ENCODE data around the gene ARHGEF3. TPM values are rescaled to one million over a fixed set of nuclear protein-coding genes. Genes with fewer than 3 reads are reported as not detected.

Gene ARHGEF3
- total RNA-seq, 1 experiment from 2014 or later: 4.4 TPM

DNA sequence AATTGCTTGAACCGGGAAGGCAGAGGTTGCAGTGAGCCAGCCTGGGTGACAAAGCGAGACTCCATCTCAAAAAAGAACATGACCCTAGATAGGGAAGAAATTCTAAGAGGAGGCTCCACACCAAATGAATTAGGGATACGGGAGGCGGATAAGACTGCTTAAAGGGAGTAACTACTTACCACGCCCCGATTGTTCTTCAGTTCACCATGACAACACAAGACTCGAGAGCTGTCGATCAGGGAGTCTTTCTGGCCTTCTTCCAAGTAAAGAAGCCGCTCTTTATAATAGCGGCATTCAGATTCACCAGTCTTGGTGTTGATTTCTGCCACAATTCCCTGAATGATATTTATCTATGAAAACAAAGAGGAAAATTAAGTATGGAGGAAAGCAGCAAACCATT, 64.7 kb downstream of the ARHGEF3 start:
- no peaks in the 10 kb centered on the region for H3K79me1 ChIP-seq (ENCODE audit: insufficient read depth, low read depth, low read length, poor library complexity, severe bottlenecking)
- H2BK5ac ChIP-seq (ENCODE audit: insufficient read length, low read length): no peak overlapping the region
- H4K20me1 ChIP-seq (ENCODE audit: control insufficient read depth, insufficient read depth, insufficient read length): no peaks in the 10 kb centered on the region
- Mint-ChIP-seq H3K9me3 (no peaks in the 10 kb centered on the region), H3K27ac (no peak overlapping the region), H3K36me3 (ENCODE audit: insufficient read depth in 1 of 3, low read depth in 3 of 3) (peaks cover 0 to 1% (median 0%) of the 10 kb centered on the region in 3 experiments; a peak in 3 of 7 replicates), H3K27me3 (ENCODE audit: low read depth) (no peaks in the 10 kb centered on the region), H3K4me3 (no peak overlapping the region), H3K4me1 (peaks cover 2 to 3% of the 10 kb centered on the region in 2 experiments)
- no peak overlapping the region for H2AFZ ChIP-seq (ENCODE audit: low read length)
- no peak overlapping the region for H3K27ac ChIP-seq (ENCODE audit: insufficient read length, low read depth, low read length)
- H3K14ac ChIP-seq (ENCODE audit: insufficient read depth, low read length): no peak overlapping the region
- no peaks in the 10 kb centered on the region for H3K79me2 ChIP-seq (ENCODE audit: insufficient read depth, low read length)
- H2BK15ac ChIP-seq (ENCODE audit: low read depth, low read length): no peak overlapping the region
- no peak overlapping the region for H2BK12ac ChIP-seq (ENCODE audit: insufficient read length, low read depth, low read length)
- H3K18ac ChIP-seq (ENCODE audit: insufficient read length, low read depth, low read length): no peak overlapping the region
- H3K9ac ChIP-seq (ENCODE audit: extremely low read depth, insufficient read length, low read length): no peak overlapping the region
- no peak overlapping the region for H3K56ac ChIP-seq (ENCODE audit: insufficient read length, low read depth, low read length)
- H4K8ac ChIP-seq (replicated peaks; ENCODE audit: insufficient read length, low read depth, low read length): no peak overlapping the region
- no peaks in the 10 kb centered on the region; the same call in 1 of the 2 replicates for H3K4me1 ChIP-seq (ENCODE audit: insufficient read depth, low read length)
- H3K4ac ChIP-seq (ENCODE audit: low read depth, low read length): no peak overlapping the region
- no peak overlapping the region for H4K91ac ChIP-seq (ENCODE audit: insufficient read length, low read depth, low read length)
- no peak overlapping the region for H3K4me2 ChIP-seq (ENCODE audit: insufficient read depth, insufficient read length, low read length)
- H3K27me3 ChIP-seq (ENCODE audit: insufficient read depth, low read length): no peaks in the 10 kb centered on the region
- H3T11ph ChIP-seq (ENCODE audit: low read length): no peak overlapping the region
- no peak for DNase-seq
- no peaks in the 10 kb centered on the region for H3K23me2 ChIP-seq (ENCODE audit: insufficient read length, low read depth, low read length, poor library complexity, severe bottlenecking)
- TF ChIP-seq, protein P1, sequence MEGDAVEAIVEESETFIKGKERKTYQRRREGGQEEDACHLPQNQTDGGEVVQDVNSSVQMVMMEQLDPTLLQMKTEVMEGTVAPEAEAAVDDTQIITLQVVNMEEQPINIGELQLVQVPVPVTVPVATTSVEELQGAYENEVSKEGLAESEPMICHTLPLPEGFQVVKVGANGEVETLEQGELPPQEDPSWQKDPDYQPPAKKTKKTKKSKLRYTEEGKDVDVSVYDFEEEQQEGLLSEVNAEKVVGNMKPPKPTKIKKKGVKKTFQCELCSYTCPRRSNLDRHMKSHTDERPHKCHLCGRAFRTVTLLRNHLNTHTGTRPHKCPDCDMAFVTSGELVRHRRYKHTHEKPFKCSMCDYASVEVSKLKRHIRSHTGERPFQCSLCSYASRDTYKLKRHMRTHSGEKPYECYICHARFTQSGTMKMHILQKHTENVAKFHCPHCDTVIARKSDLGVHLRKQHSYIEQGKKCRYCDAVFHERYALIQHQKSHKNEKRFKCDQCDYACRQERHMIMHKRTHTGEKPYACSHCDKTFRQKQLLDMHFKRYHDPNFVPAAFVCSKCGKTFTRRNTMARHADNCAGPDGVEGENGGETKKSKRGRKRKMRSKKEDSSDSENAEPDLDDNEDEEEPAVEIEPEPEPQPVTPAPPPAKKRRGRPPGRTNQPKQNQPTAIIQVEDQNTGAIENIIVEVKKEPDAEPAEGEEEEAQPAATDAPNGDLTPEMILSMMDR (conservative IDR thresholded peaks at IDR 0.05): no peak
- H2AK5ac ChIP-seq (ENCODE audit: insufficient read length, low read length): no peak overlapping the region
- no peak overlapping the region for H4K5ac ChIP-seq (ENCODE audit: insufficient read length, low read depth, low read length)
- no peaks in the 10 kb centered on the region for H3K9me3 ChIP-seq (ENCODE audit: control insufficient read depth, low read depth, low read length)
- no CpG with 5 or more reads among the region's 10 CpGs for WGBS (ENCODE audit: extremely low coverage, insufficient read length, low lambda C conversion rate)
- H3K23ac ChIP-seq (ENCODE audit: insufficient read length, low read depth, low read length): no peak overlapping the region
- no peak overlapping the region for H2BK120ac ChIP-seq (ENCODE audit: low read depth, low read length, poor library complexity, severe bottlenecking)
- H2BK20ac ChIP-seq (ENCODE audit: low read depth, low read length, poor library complexity, severe bottlenecking): no peak overlapping the region
